Hematopoietic multipotent progenitor cell (in vitro differentiated cells): ENCODE data around the gene EVC. TPM values are rescaled to one million over a fixed set of nuclear protein-coding genes. Genes with fewer than 3 reads are reported as not detected.
A peak's percentile ranks its signal among the peaks of the same experiment; 100 is the strongest.
"Not testable (repeated sequence)": the region's sequence is repeated elsewhere in the genome, so short reads cannot be mapped to it uniquely, and the experiment has no call there.

ENCODE experiments used
- DNase-seq, 3 donors: peaks; one replicate each; pipeline ENCODE4 v3.0.0-alpha.2; 2011 to 2015; ENCODE audit warnings: low read depth in 2 of 3, low spot score in 2 of 3
- total RNA-seq: library from RNA; depleted of rRNA; stranded (reverse); fragments of >200 nt; gene quantifications from one replicate; pipeline ENCODE4 v1.2.3, GENCODE V29; 2012

Gene EVC
- total RNA-seq, 1 donor, result 7.8 TPM

DNA sequence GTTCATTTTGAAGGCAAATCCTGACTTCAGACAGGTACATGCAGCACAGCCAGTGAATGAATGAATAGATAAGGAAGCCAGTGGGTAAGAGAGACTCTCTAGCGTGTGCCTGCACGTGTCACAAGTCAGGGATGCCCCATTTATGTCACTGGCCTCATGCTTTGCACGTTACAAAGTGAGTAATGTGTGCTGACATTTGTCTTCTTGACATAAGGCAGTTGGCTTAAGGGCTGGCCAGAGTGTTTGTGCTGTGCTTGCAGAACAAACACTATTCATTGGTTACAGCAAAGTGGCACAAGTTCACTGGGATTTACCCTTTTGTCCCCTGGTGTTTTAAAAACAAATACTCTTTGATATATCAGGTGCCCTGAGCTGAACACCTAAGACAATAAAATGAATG lies 125.9 kb downstream of the EVC start:
- DNase-seq, result no peak

DNA sequence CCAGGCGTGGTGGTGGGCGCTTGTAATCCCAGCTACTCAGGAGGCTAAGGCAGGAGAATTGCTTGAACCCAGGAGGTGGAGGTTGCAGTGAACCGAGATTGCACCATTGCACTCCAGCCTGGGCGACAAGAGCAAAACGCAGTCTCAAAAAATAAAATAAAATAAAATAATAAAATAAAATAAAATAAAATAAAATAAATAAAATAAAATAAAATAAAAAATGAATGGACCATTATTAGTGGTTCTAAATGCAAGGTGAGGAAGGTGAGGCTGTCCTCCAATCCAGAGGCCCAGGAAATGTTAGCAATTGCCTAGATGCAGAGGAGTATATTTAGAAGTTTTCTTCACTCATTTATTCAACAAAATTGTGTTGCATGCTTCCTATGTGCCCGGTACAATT lies 126.5 kb downstream of the EVC start:
- not testable (repeated sequence) for DNase-seq

DNA sequence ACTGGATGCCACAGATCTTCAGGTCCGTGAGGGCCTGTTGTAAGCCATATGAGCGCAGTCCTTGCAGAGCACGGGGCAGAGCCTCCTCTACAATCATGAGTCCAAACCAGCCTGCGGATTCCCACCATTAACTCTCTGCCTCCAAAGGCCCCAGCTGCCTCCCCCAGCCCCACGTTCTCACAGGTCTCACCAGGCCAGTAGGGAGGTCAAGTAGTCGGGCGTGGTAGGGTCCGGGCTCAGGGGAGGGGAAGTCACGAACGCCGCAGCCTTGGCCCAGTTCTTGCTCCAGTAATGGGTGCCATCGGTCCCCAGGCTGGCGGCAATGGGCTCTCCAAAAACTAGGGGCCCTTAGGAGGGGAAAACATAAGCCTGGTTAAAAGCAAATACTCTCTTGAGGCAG lies 128.3 kb downstream of the EVC start:
- no peak for DNase-seq

DNA sequence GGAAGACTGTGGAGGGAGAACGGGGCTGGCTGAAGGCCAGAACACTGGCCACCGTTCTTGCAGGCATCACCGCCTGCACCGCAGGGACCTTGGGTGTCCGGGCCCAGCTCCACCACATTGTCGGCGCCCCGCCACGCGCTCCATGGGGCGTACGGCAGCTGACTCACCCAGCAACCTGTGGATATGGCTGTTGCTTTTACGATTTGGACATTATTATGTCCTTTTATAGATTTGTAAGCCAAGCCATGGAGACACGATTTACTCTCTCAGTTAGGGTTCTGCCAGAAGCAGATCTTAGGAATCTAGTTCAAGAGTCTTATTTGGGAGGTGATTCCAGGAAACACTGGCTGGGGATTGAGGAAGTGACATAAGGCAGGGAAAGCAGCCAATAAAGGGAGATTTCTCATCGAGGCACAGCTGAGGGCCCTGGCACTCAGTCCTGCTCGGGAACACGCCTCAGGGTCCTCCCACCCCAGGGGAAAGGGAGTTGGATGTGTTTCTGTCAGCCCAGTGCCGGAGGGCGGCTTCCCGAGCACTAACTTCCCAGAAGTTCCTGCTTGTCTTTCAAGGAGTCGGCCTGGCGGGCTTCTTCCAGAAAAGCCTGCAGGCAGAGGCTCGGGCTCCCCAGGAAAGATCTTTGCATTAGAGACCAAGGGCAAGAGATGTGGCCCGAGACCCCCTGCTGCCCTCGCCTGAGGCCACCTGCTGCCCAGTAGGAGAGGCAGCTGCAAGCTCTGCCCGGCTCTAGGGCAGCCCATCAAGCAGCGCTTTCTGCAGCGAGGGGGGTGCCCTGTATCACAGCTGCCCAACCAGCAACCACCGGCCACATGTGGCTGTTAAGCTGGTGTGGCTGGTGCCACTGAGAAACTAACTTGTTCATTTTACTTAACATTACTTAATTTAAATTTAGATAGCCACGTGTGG lies 129.0 kb downstream of the EVC start:
- no peak for DNase-seq

DNA sequence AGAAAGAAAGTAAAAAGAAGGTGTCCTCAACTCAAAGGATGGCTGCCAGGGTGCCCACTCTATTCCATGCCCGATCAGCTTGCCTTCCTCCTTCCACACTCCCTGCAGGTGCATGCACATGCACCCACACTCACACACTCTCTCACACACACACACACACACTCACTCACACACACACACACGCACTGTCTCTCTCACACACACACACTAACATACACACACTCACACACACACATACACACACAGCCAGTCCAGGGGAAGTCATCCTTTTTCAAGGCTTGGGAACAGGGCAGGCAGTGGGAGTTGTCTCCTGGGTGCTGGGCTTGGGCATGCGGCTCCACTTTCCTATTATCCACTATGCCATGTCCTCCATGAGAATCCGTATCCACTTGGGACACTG lies 131.5 kb downstream of the EVC start:
- DNase-seq, result no peak

DNA sequence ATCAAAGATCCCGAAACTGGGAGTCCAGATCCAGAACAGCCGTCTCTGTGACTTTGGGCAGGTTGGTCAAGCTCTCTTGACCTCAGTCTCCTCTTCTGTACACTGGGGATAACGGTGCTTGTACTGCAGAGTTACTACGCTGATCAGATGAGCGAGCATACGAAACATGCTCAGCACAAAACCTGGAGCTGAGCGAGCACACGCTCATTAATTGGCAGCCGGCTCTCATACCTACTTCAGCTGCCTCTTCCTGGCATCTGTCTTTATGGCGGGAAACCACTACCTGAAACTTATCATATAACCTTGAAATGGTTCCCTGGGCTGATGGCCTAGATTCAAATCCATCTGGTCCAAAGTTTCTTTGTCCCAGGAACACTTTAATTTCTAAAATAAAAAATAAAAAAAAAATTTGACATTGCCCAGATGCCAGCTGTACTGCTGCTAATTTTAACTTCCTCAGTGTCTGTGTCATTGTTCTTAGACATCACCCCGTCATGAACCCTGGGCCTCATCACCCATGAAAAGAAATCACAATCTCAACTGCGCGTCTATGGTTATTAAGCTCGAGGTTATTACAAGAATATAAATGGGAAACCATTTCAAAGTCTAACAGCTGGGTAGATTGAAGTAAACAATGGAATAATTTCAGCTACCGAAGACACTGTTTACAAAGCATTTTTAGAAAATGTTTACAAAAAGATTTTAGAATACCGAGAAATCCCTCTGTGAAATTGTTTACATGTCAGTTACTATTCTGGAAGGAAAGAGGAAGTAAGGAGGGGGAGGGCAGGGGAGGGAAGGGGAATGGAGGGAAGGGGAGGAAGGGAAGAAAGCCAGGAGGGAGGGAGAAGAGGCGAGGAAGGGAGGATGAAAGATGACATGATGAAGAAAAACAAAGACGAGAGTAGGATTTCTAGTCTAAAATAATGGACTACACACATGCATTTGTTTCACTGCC lies 132.9 kb downstream of the EVC start:
- no peak for DNase-seq

DNA sequence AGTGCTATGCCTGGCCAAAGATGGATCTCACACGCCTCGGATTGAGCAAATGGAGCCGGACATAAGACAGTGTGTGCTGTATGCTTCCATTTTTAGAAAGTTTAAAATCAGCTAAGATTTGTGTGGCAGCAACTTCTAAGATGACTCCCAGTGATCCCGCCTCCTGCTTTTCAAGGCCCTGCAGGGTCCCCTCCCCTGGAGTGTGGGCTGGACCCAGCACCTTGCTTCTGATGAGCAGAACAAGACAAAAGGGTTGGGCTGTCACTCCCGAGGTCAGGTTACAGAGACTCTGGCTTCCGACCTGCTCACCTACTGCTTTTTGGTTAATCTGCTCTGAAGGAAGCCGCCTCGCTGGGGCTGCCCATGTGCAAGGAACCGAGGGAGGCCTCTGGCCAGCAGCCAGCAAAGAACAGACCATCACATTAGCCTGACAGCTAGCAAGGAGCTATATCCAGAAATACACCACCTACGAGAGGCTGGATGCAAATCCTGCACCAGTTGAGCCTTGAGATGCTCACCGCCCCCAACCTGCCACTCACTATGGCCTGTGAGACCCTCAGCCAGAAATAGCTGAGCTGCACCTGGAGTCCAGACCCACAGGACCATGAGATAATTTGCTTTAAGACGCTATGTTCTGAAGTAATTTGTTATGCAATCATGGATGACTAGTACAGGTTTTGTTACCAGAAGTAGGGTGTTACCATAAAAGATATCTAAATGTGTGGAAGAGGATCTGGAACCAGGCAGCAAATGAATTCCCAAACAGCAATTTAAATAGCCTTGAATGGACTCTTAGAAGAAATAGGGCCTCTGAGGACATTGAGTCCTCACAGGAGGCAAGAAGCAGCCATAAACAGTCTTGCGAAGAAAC lies 134.3 kb downstream of the EVC start:
- DNase-seq, result no peak

DNA sequence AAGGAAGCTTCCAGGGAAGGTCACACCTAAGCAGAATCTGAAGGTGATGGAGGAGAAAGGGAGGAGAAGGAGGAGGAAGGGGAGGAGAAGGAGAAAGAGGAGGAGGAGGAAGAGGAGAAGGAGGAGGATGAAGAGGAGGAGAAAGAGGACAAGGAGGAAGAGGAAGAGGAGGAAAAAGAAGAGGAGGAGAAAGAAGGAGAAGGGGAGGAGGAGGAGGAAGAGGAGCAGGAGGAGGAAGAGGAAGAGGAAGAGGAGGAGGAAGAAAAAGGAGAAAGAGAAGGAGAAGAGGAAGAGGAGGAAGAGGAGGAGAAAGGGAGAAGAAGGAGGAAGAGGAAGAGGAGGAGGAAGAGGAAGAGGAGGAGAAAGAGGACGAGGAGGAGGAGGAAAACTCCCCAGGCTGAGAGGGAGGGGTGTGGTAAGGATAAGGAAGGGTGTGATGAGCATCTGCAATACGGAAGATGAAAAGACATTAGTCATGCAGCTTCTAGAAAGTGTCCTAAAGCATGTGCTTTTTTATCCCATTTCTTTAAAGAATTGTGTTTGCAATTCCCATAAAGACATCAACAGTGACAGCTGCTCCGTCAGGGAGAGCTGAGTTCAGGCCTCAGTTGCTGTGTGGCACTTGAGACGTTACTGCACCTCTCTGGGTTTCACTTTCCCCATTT lies 140.8 kb downstream of the EVC start:
- no peak for DNase-seq

DNA sequence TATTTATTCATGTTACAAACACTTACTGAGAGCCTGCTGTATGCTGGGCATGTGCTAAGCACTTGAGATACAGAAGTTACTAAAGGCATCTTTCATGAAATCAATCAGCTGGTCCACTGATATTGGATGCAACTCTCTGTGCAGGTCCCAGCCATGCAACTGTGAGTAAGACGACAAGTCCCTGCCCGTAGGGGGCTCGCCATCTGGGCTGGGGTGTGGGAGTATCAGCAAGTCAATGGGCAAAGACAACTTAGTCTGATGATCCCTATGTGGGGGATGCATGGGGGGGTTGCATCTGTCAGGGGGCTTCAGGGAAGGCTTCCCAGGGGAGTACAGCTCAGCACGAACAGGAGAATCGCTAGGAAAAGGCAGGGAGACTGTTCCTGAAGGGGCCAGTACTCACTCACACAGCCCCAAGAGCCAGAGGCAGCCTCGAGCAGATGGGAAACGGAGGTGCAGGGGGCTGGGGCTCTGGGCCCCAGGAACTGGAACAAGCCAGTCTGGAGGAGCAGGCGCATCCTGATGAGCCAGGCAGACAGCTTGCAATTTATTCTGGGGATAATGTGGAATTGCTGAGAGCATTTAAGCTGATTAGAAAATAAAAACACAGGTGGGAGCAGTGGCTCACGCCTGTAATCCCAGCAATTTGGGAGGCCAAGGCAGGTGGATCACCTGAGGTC lies 141.7 kb downstream of the EVC start:
- no peak for DNase-seq

DNA sequence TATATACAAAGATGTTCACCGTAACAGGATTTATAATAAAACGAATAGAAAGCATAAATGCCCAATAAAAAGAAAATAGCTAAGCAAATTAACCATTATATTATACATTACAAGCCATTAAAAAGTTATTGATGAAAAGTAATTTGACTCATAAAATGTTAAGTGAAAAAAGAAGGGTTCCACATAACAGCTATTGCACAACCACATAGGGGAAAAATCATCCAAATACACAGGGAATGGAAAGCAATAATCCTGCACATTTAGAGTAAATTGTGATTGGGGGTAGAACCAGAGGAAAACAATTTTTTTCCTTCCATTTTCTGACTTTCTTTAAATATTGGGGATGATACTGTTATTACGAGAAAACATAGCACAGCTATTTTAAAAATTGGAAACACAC lies 143.9 kb downstream of the EVC start:
- no peak for DNase-seq

DNA sequence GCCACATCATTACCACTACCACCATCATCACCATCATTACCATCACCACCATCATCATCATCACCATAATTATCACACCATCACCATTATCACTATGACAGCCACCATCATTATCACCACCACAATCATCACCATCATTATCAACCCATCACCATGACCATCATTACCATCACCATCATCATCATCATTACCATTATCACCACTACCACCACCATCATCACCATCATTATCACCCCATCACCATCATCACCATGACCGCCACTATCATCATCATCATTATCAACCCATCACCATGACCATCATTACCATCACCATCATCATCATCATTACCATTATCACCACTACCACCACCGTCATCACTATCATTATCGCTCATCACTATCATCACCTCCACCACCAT lies 145.4 kb downstream of the EVC start:
- DNase-seq, result not testable (repeated sequence)

DNA sequence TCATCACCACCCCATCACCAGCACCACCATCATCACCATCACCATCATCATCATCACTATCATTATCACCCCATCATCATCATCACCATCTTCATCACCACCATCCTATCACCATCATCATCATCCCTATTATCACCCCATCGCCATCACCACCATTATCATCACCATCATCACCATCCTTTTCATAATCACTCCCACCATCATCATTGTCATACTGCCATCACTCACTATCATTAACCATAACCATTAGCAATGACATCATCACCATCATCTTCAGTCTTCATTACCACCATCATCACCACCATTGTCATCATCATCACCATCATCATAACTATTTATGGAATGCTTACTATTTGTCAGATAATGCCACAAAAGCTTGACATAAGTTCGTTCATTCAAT lies 146.2 kb downstream of the EVC start:
- no peak for DNase-seq

DNA sequence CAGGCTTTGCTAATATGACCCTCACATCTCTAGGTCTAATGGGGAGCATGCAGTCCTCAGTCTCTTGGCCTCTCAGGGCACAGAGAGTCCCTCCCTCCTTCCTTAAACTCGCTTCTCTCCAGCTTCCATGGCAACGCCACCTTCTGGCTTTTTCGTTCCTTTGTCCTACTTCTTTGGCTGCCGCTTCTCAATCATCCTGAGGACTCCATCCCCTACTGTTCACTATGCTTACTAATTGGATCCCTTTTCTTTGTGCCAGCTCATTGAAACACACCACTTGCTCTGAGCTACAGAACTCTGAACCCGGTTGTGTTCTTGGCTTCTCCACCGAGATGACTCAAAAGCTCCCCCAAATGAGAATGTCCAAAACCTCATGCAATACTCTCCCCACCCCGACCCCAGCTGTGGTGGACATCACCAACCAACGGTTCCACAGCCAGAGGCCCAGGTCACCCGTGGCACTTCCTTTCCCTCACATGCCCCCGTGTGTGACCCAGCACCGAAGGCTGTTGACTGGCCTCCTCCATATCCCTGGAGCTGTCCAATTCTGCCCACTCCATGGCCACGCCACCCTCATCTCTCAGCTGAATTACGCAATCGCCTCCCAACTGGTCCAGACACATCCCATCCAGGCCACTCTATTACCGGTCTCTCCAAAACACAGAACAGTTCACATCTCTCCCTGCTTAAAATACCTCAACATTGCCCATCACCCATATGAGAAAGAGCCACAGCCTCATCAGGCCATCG lies 147.2 kb downstream of the EVC start:
- DNase-seq, result no peak

DNA sequence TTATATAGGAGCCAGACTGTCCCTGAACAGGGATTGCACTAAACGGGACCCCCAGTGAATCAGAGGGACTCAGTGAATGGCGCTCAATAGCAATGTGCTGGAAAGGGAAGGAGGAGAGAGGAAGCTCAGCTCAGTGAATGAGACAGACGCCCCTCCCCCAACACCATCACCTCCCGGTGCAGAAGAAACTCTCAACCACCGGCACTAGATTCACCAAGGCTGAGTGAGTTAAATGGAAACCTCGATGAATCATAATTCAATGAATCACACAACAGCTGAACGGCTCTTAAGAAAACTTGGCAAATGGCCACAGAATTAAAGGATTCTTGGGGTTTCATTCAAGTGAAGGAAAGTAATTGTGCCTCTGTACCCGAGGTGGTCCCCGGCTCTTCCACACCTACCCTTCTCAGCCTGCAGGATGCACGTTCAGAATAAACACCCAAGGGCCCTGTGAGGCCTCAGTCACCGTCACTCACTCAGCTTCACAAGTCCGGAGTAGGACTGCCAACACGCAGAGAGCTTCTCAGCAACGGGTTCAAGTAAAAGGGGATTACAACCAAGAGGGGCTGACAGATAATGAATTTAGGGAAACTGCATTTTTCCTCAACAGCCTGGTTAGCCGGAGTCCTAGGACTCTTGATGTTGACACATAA lies 152.6 kb downstream of the EVC start:
- DNase-seq, result peak in 2 of 3 donors; percentile 70 to 85
